ENCODE results near the gene PCDHGB5.

Gene PCDHGB5

GRCh38 chr5:141398608-141399007, 861 bp downstream of the PCDHGB5 start:
- Histone ChIP-seq H3K36me3 (ENCODE audit: low read depth) (peaks cover 14% of the 10 kb centered on the region), H3K4me3 (ENCODE audit: severe bottlenecking) (no peak overlapping the region), H3K9me3 (ENCODE audit: severe bottlenecking) (peaks cover 34% of the 10 kb centered on the region), H3K4me1 (ENCODE audit: insufficient read depth, poor library complexity, severe bottlenecking) (no peaks in the 10 kb centered on the region), H3K27ac (ENCODE audit: poor library complexity, severe bottlenecking) (no peak overlapping the region), H3K27me3 (ENCODE audit: insufficient read depth, poor library complexity, severe bottlenecking) (peaks cover 20% of the 10 kb centered on the region)
- DNase-seq (ENCODE audit: low spot score) (no peak), ATAC-seq (ENCODE audit: low read depth) (no peak)
- no peak for TF ChIP-seq CTCF (IDR thresholded peaks at IDR 0.05; ENCODE audit: poor library complexity, severe bottlenecking)

- Histone ChIP-seq H3K4me3 (ENCODE audit: severe bottlenecking) (no peak overlapping the region), H3K27me3 (ENCODE audit: insufficient read depth, poor library complexity, severe bottlenecking) (peaks cover 20% of the 10 kb centered on the region), H3K9me3 (ENCODE audit: severe bottlenecking) (peaks cover 27% of the 10 kb centered on the region), H3K36me3 (ENCODE audit: low read depth) (peaks cover 14% of the 10 kb centered on the region), H3K4me1 (ENCODE audit: insufficient read depth, poor library complexity, severe bottlenecking) (no peaks in the 10 kb centered on the region), H3K27ac (ENCODE audit: poor library complexity, severe bottlenecking) (no peak overlapping the region)
- no peak for DNase-seq (ENCODE audit: low spot score)
- TF ChIP-seq CTCF (IDR thresholded peaks at IDR 0.05; ENCODE audit: poor library complexity, severe bottlenecking) = no peak
- ATAC-seq (ENCODE audit: low read depth) = no peak
These were observed 2.0 kb downstream of the PCDHGB5 start for GRCh38 chr5:141399555-141400258.

GRCh38 chr5:141402553-141403243, 5.0 kb downstream of the PCDHGB5 start, which contains the start of gene PCDHGA9:
Gene PCDHGA9 (plus strand): TSS chr5:141402778. CDS start chr5:141402953, 175 bp downstream.
- ATAC-seq (ENCODE audit: low read depth) = peak; percentile 42; the same call in 1 of the 3 replicates

GRCh38 chr5:141403387-141403786, 5.6 kb downstream of the PCDHGB5 start:
- no peak overlapping the region for H3K4me3 ChIP-seq (ENCODE audit: severe bottlenecking)
- H3K4me1 ChIP-seq (ENCODE audit: insufficient read depth, poor library complexity, severe bottlenecking) = peaks cover 3% of the 10 kb centered on the region
- no peak for ATAC-seq (ENCODE audit: low read depth)
- TF ChIP-seq CTCF (IDR thresholded peaks at IDR 0.05; ENCODE audit: poor library complexity, severe bottlenecking) = no peak
- H3K27me3 ChIP-seq (ENCODE audit: insufficient read depth, poor library complexity, severe bottlenecking) = peaks cover 16% of the 10 kb centered on the region
- peaks cover 14% of the 10 kb centered on the region for H3K36me3 ChIP-seq (ENCODE audit: low read depth)
- H3K9me3 ChIP-seq (ENCODE audit: severe bottlenecking) = peaks cover 33% of the 10 kb centered on the region
- no peak overlapping the region for H3K27ac ChIP-seq (ENCODE audit: poor library complexity, severe bottlenecking)
- DNase-seq (ENCODE audit: low spot score) = no peak

More at GRCh38 chr5:141402553-141403243, 5.0 kb downstream of the PCDHGB5 start, which contains the start of gene PCDHGA9:
- DNase-seq (ENCODE audit: low spot score) = no peak
- TF ChIP-seq CTCF (IDR thresholded peaks at IDR 0.05; ENCODE audit: poor library complexity, severe bottlenecking) = peak; percentile 53
- H3K4me1 ChIP-seq (ENCODE audit: insufficient read depth, poor library complexity, severe bottlenecking) = peaks cover 3% of the 10 kb centered on the region
- peak within 1 kb of the TSS; percentile 20 for H3K4me3 ChIP-seq (ENCODE audit: severe bottlenecking)
- no peak within 1 kb of the TSS for H3K27ac ChIP-seq (ENCODE audit: poor library complexity, severe bottlenecking)
- peaks cover 16% of the 10 kb centered on the region for H3K27me3 ChIP-seq (ENCODE audit: insufficient read depth, poor library complexity, severe bottlenecking)
- peaks cover 31% of the 10 kb centered on the region for H3K9me3 ChIP-seq (ENCODE audit: severe bottlenecking)
- peaks cover 14% of the 10 kb centered on the region for H3K36me3 ChIP-seq (ENCODE audit: low read depth)
